GM19239 (cell line): ENCODE measurements around the gene CYP24A1.

Source experiments
- DNase-seq: peaks from one replicate; pipeline ENCODE4 v3.0.0; 2011; ENCODE audit warnings: low spot score; ENCODE audit not compliant: insufficient read length
- FAIRE-seq: peaks from 2 replicates; lab custom pipeline; 2011; peaks lifted over from hg19 to GRCh38; lab: Jason Lieb, UNC

The CYP24A1 gene

DNA sequence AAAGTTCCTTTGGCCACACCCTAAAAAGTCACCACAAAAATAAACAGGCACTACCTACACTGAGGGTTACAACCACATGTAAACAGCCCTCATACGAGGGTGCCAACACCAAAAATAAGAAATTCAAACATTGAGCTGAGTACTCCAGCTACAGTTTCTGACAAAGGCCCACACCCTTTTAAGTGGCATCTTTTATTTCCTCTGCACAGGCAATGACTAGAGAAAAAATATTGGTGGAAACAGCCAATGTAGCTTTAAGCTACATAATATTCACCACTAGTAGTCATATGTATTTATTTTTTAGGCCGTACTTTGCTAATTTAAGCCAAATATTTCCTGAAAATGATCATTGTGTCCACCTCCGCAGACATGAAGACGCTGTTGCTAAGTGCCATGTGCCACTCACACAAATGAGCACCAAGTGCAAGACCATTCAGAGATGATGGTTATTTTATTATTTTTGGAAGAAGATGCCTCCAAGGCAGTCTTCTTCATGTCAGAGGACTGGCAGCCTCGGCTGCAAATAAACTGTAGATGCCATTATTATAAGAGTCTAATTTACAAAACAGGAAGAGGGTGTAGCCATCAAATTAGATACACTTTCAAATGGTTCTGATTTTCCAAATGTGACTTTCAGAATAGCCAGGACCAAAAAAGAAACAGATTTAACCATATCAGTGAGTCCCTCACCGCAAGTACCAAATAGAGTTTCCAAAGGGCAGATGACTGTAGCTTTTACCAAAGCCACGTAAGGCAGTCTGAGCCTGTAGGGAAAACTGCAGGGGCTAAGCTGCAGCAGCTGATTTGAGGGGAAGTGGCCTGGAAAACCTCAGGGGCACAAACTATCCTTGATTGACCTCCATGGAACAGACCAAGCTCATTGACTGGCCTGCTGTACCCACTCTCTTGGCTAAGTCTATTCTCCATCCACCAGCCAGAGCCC is 13.4 kb downstream of the CYP24A1 start:
- DNase-seq, result no peak
- no peak for FAIRE-seq

DNA sequence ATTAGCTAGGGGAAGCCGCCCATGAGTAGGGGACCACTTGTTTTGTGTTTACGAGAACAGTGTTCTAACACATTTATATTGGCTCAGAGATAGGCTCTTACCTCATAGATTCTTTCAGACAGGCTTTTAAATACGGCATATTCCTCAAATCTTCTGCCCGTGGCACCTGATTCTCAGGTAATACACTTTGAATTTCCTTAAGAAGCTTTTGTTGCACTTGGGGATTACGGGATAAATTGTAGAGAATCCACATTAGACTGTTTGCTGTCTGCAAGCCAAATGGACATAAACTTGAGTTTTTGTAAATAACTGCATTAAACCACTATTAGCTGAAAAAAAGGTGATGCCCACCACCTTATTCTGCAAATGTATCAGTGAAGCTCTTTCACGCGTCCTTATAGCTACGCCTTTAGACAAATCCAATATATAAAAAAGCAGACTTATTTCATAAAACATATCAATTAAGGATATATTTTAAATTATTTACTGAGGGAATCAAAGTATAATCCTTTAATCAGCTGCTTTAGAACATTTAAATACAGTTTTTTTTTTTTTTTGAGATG is 14.8 kb downstream of the CYP24A1 start:
- no peak for FAIRE-seq
- DNase-seq, result no peak

DNA sequence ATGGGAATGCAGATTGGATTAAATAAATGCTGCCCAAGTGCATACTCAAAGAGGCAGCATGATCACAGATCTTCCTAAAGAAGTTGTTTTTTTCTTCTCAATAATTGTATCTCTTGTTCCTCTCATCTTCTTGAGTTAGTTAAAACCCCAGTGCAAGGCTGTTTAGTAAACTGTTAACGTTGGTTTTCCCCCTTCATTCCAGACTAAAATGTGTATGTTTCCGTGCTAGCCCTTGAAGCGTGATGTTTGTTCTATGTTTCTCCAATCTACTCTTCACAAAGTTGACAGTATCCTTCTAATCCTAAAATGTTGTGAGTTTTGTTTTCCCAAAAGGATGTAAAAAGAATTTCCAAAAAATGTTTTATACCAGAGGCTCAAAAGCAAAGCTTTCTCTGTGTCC is 15.6 kb downstream of the CYP24A1 start:
- FAIRE-seq (no peak), DNase-seq (no peak)

DNA sequence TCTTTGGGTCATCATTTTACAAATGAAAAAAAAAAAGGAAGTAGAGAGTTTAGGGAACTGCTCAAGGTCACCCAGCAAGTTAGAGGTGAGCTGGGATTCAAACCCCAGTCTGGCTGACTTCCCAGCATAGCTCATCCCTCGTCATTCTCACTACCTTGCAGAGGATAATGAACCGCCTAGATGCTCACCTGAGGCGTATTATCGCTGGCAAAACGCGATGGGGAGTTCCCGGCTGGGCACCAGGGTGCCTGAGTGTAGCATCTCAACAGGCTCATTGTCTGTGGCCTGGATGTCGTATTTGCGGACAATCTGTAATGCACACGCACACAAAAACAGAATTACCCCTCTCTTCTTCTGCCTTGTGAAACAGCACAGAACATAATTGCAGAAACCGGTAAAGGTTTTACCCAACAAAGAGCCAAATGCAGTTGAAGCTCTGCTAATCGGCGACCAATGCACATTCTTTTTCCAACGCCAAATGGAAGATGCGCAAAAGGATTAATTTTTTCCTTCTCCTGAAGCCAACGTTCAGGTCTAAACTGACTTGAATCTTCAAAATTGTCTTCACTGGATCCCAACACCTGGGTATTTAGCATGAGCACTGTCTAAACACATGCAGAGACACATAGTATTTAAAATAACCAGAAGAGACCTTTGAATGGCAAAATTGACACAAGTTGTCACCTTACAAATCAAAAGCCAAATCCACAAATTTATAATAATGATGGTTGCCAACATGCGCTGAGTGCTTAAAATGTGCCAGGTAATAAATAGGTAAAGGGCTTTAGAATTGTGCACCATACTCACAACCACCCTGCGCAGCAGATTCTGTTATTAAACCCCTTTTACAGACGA is 16.6 kb downstream of the CYP24A1 start:
- DNase-seq, result no peak
- FAIRE-seq, result no peak

DNA sequence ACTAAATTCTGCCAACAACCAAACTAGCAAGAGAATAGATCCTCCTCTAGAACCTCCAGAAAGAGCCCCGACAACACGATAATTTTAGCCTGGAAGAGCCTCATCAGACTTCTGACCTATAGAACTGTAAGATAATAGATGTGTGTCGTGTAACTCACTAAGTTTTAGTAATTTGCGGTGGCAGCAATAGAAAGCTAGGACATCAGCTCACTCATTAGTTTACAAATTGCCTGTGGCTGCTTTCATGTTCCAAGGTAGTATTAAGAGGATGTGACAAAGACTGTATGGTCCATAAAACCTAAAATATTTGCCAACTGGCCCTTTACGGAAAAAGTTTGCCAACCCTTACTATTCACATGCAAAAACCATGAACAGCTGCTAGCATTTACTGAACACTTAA is 17.3 kb downstream of the CYP24A1 start:
- no peak for DNase-seq
- FAIRE-seq, result no peak

DNA sequence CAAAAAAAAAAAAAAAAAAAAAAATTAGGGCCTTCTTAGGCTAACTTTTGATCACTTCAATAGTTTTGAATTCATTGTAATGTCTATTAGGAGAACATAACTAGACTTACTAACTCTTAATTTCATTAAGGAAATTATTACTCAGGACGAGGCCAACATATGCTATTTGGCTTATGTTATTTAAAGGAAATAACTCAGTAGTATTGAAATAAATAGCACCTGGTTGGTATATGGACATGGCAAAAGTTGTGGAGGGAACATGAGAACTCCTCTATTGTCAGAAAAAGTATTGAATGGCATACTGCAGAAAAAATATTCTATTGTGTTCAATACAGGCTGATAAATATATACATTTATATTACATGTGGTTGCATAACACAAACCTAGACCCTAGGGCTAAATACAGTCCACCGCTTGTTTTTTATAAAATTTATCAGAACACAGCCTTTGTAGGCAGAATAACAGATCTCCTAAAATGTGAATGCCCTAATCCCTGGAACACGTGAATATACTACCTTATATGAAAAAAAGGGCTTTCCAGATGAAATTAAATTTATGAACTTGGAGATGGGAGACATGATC is 18.0 kb downstream of the CYP24A1 start:
- no peak for FAIRE-seq
- DNase-seq, result no peak

DNA sequence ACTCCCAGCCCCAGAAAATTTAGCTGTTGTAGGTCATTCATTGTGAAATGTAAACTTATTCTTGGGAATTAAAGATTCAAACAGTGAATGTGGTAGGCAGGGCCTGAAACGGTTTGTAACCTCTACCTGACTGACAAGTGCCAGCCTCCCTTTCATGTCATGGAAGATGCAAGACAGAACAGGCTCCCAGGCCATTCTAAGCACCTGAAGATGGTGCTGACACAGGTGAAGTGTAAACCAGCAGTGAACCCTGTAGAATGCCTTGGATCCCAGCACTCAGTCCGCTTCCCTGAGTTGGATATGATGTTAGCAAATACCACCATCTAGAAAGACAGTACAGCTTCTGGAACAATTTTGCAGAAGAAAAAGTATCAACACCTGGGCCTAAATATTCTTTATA is 19.3 kb downstream of the CYP24A1 start:
- DNase-seq, result no peak
- no peak for FAIRE-seq

DNA sequence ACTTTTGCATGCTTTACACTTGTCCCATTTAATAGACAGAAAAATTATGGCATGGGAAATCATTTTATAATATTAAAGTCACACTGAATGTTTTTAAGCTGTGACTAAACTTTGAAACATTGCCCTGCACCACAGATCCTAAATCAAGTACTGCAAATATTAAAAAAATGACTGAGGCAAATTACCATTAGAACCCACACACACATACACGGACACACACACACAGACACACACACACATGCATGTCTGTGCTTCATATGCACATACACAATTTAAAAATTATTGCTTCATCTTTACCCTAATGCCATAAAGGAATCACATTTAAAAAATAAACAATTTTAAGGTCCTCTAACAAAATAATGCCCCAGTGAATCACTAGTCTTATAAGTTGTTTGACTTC is 19.9 kb downstream of the CYP24A1 start:
- FAIRE-seq (no peak), DNase-seq (no peak)

DNA sequence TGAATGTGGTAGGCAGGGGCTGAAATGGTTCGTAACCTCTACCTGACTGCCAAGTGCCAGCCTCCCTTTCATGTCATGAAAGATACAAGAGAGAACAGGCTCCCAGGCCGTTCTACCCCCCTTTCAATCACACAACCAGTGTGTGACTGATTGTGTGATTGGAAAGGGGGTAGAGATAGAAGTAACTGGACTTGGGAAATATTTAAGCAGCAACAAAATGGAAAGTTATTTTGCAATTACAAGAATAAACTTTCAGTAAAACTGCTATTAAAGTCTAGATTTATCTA is 20.8 kb downstream of the CYP24A1 start:
- DNase-seq (no peak), FAIRE-seq (no peak)

DNA sequence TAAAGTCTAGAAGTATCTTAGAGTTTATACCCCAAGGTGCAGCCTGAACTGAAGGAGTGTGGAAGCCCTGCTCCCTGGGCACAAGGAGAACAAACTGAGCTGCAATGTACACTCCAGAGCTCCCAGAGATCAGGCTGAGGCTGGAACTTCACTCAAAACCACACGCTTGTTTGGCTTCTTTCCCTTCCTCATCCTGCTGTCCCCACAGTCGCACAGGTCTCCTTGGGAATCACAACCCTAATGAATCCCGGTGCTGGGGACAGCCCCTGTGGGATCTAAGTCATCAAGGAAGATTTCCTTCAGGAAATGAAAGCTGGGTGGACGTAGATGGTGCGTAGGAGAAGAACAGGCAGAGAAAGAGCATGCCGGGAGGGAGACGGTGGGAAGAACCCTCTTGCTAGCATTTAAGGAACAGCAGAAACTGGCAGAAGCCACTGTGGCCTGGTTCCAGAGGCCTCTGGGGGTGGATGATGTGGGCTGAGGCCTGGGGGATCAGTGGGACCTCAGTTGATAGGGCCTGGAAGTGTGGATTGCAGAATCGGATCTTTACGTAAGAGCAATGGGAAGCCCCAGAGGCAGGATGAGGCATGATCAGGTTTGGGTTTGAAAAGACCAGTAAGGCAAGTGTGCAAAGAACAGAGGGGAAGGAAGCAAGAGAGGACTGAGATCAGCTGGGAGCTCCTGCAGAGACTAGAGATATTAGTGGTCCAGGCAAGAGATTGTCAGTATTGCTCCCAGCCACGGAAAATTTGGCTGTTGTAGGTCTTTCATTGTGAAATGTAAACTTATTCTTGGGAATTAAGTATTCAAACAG is 21.4 kb downstream of the CYP24A1 start:
- DNase-seq, result no peak
- FAIRE-seq, result no peak

DNA sequence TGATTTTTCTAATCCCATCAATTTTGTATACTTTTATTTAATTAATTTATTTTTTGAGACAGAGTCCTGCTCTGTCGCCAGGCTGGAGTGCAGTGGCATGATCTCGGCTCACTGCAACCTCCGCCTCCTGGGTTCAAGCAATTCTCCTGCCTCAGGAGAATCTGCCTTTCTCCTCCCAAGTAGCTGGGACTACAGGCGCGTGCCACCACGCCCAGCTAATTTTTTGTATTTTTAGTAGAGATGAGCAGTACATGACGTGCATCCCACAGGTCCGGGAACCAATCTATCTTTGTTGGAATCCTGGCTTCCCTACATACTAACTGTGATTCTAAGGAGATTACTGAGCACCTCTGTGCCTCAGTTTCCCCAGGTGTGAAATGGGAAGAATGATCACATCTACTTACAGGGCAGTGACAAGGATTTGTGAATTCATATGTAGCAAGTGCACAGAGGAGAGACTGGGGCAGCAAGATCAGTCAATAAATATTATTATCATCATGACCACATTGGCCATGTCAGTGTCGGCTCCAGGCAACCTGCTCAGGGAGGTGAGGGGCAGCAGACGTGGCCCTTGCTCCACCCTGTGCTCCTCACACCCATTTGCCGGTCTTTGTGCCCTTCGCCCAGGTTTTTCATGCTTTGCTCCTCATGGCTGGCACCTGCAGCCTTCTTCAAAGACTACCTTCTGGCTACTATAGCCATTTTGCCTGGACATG is 22.1 kb downstream of the CYP24A1 start:
- no peak for DNase-seq
- no peak for FAIRE-seq

DNA sequence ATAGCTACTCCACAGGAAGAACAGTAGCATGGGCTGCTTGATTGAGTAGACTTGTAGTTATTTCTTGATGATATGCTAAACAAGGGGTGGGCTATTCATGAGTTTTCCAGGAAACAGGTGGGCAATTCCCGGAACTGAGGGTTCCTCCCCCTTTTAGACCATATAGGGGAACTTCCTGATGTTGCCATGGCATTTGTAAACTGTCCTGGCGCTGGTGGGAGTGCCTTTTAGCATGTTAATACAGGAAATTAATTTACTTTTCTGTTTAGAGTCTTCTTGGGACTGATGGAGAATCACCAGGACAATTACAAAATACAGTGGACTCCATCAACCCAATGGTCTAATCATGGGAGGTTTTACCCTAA is 22.7 kb downstream of the CYP24A1 start:
- DNase-seq, result no peak
- FAIRE-seq, result no peak

DNA sequence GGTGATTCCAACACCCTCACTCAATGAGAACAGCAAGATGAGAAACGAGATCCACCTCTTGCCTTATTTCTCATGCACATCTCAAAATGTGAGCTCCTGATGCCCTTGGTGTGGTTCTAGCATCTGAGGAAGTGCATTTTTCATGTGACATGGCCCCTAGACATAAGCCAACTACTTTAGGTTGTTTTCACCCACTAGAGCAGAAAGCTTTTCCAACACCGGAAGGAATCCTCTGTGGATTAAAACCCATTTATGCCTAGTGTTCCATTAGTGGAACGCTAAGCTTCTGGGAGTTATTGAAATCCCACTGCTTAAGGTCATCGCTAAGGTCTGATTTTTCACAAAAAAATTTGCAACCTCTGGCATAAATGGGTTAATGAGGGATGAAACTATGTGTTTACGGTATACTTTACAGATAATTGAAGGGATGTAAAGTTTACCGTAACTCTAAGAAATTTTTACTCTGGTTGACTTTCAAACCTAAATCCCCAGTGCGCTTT is 24.0 kb downstream of the CYP24A1 start:
- no peak for DNase-seq
- no peak for FAIRE-seq

DNA sequence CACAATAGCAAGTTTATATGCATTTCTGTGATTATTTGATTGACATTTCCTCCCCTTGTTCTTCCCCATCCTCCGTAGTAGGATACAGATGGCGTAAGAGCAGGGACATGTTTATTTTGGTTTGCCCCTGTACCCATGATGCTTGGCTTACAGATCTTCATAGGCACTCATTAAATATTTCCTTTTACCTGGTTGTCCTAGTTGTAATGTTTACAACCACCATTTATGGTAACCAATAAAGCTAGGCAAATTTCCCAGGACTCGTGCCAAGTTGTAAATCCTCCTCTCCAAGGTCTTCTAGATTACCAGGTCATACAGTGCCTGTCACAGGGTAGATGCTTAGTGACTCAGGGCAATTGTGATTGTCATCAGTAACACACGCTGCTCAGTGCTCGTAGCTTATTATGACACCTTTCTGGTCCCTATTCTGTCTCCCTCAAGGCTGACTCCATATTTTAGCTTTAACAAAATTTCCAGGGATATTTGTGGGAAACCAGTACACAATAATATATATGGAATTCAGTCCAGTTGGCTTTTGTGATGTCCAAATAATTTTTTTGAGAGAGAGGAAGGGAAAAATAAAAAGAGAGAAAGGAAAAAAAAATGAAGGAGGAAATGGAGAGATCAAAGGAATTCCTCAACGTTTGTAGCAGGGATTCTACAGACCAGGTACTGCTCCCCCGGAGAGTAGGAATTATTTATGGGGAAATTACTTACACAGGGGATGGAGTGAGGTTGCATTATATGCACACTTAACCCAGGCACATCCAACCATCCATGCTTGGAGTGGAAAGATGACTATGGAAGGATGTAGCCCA is 24.6 kb downstream of the CYP24A1 start:
- FAIRE-seq (no peak), DNase-seq (no peak)

DNA sequence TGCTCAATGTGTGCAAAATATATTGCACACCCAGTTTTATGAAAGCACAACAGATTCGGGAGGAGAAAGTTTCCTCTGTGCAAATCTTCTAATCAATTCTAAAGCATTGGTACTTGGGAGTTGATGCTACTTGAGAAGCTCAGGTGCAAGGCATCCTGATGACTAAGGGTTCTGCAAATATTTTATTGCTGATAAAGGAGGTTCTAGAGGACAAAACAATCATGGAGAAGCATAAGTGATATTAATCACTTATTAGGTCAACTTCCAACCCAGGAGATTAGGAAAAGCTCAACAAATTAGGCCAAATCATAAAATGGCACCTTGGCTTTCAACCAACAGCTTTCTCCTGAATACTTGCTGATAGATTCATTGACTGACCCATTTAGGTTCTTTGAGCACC is 27.1 kb downstream of the CYP24A1 start:
- FAIRE-seq (no peak), DNase-seq (no peak)

DNA sequence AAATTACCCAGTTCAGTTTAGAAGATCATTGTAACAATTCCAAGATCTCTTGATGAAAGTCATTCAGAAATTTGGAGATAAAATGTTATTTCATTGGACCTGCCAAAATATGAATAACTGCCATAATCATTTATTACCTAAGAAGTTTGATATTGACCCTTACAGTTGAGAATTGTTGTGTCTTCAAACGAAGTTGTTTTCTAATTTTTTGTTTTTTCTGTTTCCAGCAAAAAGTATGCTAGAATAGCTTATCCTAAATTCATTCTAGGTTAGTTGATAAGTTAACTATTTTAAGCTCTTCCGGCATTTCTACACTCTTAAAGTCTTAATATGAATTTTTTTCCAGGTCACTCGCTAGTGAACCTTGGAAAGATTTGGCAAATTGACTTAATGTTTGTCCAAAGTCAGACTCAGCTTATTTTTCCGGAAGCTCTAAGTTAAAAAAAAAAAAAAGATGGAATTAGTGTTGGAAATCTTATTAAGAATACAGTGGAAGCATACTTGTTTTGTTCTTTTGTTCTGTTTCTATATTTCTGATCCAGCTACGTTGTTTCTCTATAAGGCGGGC is 28.9 kb downstream of the CYP24A1 start:
- FAIRE-seq (no peak), DNase-seq (no peak)

DNA sequence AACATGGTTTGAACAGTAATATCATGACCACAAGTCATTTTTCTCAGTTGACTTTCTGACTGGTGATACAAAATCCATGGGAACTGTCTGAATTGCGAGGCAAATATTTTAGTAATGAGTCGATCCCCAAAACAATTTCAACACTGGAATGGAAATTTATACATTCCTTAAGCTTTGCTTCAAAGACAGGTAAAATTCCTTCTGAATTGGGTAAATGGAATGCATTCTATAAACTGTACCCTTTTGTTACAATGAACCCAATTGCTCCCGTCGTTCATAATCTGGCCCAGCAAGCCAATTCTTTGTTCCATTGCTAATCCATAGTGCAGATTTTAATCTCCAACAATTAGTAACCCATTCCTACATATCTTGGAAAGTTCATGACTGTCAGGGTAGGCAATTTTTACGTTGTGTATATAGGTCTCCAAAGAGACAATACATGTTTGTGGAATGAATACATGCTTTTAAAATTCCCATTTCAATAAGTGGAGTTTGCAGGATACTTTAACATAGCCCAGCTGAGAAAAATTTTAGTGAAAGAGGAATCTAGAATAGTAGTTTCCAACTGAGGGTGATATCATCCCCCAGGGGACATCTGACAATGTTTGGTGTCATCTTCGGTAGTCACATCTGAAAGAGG is 32.7 kb downstream of the CYP24A1 start:
- DNase-seq, result no peak
- FAIRE-seq, result no peak

DNA sequence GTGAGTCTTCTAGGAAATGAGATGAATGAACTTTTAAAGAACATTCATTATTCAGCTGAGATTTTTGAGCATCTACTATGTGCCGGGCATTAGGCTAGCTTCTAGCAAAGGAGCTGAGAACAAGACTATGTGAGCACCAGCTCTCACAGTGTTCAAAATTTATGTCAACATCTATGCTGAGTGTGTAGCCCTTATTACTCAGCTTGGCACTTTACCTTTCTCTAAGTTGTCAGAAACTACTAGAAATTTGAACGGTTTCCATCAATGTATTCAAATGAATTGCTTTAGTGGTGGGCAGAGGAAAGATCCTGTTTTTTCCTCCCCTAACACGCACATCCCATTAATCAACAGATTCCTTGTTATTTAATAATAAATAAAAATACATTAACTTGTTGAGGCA is 33.3 kb downstream of the CYP24A1 start:
- FAIRE-seq, result no peak

More for the DNA sequence above, 33.3 kb downstream of the CYP24A1 start:
- no peak for DNase-seq
